C4-2B (cell line): Measurements from ENCODE around the gene CAVIN2.

Experiments
- H3K27ac ChIP-seq: fragments of 450-650 bp; 2 replicates; pipeline ENCODE4 v1.5.1; 2017
- CTCF ChIP-seq: fragments of 450-650 bp; conservative IDR thresholded peaks from 2 replicates; pipeline ENCODE4 v1.5.1; 2017; ENCODE audit warnings: mild to moderate bottlenecking
- ZFX ChIP-seq: fragments of 450-650 bp; IDR thresholded peaks from 2 replicates; pipeline ENCODE4 v1.6.1; 2017

CAVIN2 gene

GRCh38 chr2:191846515-191847476 lies at the start of gene CAVIN2:
TSS of gene CAVIN2 (minus strand) at chr2:191847088. CDS start at chr2:191846925, 163 bp downstream.
- no peak within 1 kb of the TSS for H3K27ac ChIP-seq
- TF ChIP-seq CTCF (no peak), ZFX (no peak)

- H3K27ac ChIP-seq: no peak overlapping the region
- TF ChIP-seq ZFX: no peak
- no peak for TF ChIP-seq CTCF
These were observed 48.9 kb upstream of the CAVIN2 start for GRCh38 chr2:191895743-191896142.

GRCh38 chr2:191895195-191895594 lies 48.3 kb upstream of the CAVIN2 start:
- TF ChIP-seq ZFX (no peak), CTCF (no peak)

GRCh38 chr2:191894681-191895147 lies 47.8 kb upstream of the CAVIN2 start:
- TF ChIP-seq CTCF: no peak
- no peak for TF ChIP-seq ZFX
- H3K27ac ChIP-seq: no peak overlapping the region

More at GRCh38 chr2:191895195-191895594, 48.3 kb upstream of the CAVIN2 start:
- H3K27ac ChIP-seq: no peak overlapping the region

- H3K27ac ChIP-seq: no peak overlapping the region
- TF ChIP-seq CTCF: no peak
- no peak for TF ChIP-seq ZFX
These were observed 45.5 kb upstream of the CAVIN2 start for GRCh38 chr2:191892391-191892790.

GRCh38 chr2:191891656-191892055 lies 44.8 kb upstream of the CAVIN2 start:
- TF ChIP-seq ZFX (no peak), CTCF (no peak)

GRCh38 chr2:191889931-191890330 lies 43.0 kb upstream of the CAVIN2 start:
- H3K27ac ChIP-seq: no peak overlapping the region
- TF ChIP-seq ZFX (no peak), CTCF (no peak)

More at GRCh38 chr2:191891656-191892055, 44.8 kb upstream of the CAVIN2 start:
- no peak overlapping the region for H3K27ac ChIP-seq
